Anterior cingulate cortex (tissue), 58 donors: Measurements from ENCODE around the gene NTS.

Experiments used
- DNase-seq, 58 donors: peaks; one replicate each; lab custom pipeline; 2025; lab: John Stamatoyannopoulos, UW

The NTS gene

DNA sequence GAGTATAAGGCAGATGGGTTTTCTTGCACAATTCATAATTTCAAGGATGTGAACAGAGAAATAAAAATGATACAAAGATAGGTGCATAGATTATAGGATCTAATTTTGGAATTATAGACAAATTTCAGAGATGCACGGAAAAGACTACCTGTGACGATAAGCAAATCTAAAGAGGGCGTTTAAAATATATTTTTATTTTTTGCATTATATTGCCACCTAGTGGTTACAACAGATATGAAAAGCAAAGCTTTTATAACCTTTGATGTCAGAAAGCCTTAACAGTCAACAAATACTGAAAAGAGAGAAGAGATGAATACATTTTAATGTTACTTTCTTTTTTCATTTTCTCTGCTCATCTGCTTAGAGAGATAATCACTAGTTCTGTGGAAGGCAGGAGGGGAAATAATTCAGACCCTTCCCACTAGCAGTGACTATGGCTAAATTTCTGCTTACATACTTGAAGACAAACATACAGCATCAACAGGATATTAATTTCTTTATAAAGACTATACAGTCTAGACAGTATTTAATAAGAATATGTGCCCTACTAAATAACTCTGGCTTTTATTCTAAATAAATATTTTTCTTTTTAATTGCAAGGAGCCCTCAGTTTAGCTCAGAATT is 46.3 kb downstream of the NTS start:
- DNase-seq: no peak

DNA sequence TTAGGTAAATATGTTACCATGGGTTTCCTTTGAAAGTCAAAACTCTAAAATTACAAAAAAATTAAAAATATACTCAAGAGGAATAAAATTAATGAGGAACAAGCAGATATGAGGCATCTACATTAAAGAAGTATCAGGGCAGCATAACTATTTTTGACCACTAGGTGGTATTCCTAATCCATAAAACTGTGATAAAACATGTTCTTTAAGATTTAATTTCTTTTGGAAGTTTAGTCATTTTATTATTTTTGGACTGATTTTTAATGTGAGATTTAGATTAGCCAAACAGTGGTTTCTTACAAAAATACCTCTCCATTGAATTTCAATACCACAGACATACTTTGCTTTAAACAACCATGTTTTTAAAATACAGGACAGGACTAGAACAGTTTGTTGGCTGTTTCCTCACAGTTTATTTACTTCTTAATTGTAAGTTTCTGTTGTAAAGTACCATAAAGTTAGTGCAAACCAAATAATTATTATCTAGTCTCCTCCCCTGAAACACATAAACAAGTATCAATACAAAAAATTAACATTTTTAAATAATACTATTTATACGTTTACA is 49.8 kb downstream of the NTS start:
- DNase-seq: no peak

DNA sequence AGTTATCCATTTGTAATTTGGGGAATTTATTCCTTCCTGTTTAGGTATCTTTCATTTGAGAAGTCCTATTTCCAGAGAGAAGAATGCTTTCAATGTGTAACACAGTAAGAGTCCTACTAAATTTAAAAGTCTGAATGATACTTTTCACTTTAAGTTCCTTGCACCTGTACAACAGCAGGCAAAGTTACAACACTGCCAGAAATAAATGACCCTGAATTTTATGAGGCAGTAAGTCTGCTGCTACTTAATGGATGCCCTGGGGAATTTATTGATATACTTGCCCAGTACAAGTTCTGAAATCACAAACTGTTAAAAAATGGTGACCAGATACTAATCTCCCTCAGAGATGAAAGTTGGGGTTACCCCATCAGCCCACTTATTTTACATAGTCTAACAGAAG is 53.1 kb downstream of the NTS start:
- DNase-seq: no peak
